ENCODE measurements around the gene RBFOX1. TPM values are rescaled to one million over a fixed set of nuclear protein-coding genes. Genes with fewer than 3 reads are reported as not detected.

Gene RBFOX1
- total and polyA plus RNA-seq, 9 donors, result 0.28 to 2.6 (median 0.48) TPM; not detected in 2

GRCh38 chr16:7338826-7339225 lies 6.2 kb downstream of the RBFOX1 start:
- Histone ChIP-seq H3K9me3 (no peaks in the 10 kb centered on the region), H3K4me1 (ENCODE audit: insufficient read depth) (peaks cover 7% of the 10 kb centered on the region), H3K36me3 (no peaks in the 10 kb centered on the region), H3K27me3 (no peaks in the 10 kb centered on the region), H3K4me3 (no peak overlapping the region), H3K27ac (no peak overlapping the region)
- intact Hi-C loops (cut with DNase I), result no loop called here
- WGBS, 3 donors, result 78 to 85% (median 80%) methylated on average over 4 of the region's 4 CpGs
- TF ChIP-seq EP300 (IDR thresholded peaks at IDR 0.05), result no peak
- TF ChIP-seq CTCF (IDR thresholded peaks at IDR 0.05), result no peak
- no peak for TF ChIP-seq POLR2A (IDR thresholded peaks at IDR 0.05)
- no peak for DNase-seq

GRCh38 chr16:7339700-7340099 lies 7.1 kb downstream of the RBFOX1 start:
- intact Hi-C loops (cut with DNase I), result no loop called here
- H3K27me3 ChIP-seq, result no peaks in the 10 kb centered on the region
- peaks cover 6% of the 10 kb centered on the region for H3K4me1 ChIP-seq (ENCODE audit: insufficient read depth)
- 100% methylated on average over 1 of the region's 1 CpG for WGBS, 3 donors
- DNase-seq, result no peak
- no peak overlapping the region for H3K27ac ChIP-seq
- H3K9me3 ChIP-seq, result no peaks in the 10 kb centered on the region
- H3K36me3 ChIP-seq, result no peaks in the 10 kb centered on the region
- H3K4me3 ChIP-seq, result no peak overlapping the region
- TF ChIP-seq CTCF (IDR thresholded peaks at IDR 0.05) (no peak), POLR2A (IDR thresholded peaks at IDR 0.05) (no peak), EP300 (IDR thresholded peaks at IDR 0.05) (no peak)

GRCh38 chr16:7340938-7341337 lies 8.3 kb downstream of the RBFOX1 start:
- no peak for DNase-seq
- Histone ChIP-seq H3K4me1 (ENCODE audit: insufficient read depth) (peaks cover 3% of the 10 kb centered on the region), H3K27me3 (no peaks in the 10 kb centered on the region), H3K4me3 (no peak overlapping the region), H3K9me3 (no peaks in the 10 kb centered on the region), H3K36me3 (no peaks in the 10 kb centered on the region), H3K27ac (no peak overlapping the region)
- intact Hi-C loops (cut with DNase I), result no loop called here
- 40 to 55% (median 54%) methylated on average over 5 of the region's 5 CpGs for WGBS, 3 donors
- TF ChIP-seq POLR2A (IDR thresholded peaks at IDR 0.05) (no peak), CTCF (IDR thresholded peaks at IDR 0.05) (no peak), EP300 (IDR thresholded peaks at IDR 0.05) (no peak)

GRCh38 chr16:7342598-7342997 lies 10.0 kb downstream of the RBFOX1 start:
- H3K27ac ChIP-seq, result no peak overlapping the region
- H3K4me1 ChIP-seq (ENCODE audit: insufficient read depth), result no peaks in the 10 kb centered on the region
- TF ChIP-seq EP300 (IDR thresholded peaks at IDR 0.05) (no peak), CTCF (IDR thresholded peaks at IDR 0.05) (no peak), POLR2A (IDR thresholded peaks at IDR 0.05) (no peak)
- 78 to 89% (median 83%) methylated on average over 4 of the region's 4 CpGs for WGBS, 3 donors
- no peak overlapping the region for H3K4me3 ChIP-seq
- DNase-seq, result no peak
- no peaks in the 10 kb centered on the region for H3K27me3 ChIP-seq
- H3K9me3 ChIP-seq, result no peaks in the 10 kb centered on the region
- intact Hi-C loops (cut with DNase I), result no loop called here
- no peaks in the 10 kb centered on the region for H3K36me3 ChIP-seq

GRCh38 chr16:7343243-7343642 lies 10.6 kb downstream of the RBFOX1 start:
- WGBS, 3 donors, result 13 to 37% (median 17%) methylated on average over 6 of the region's 6 CpGs
- no peaks in the 10 kb centered on the region for H3K36me3 ChIP-seq
- no peak overlapping the region for H3K27ac ChIP-seq
- H3K9me3 ChIP-seq, result no peaks in the 10 kb centered on the region
- TF ChIP-seq CTCF (IDR thresholded peaks at IDR 0.05) (no peak), EP300 (IDR thresholded peaks at IDR 0.05) (no peak), POLR2A (IDR thresholded peaks at IDR 0.05) (no peak)
- H3K4me3 ChIP-seq, result no peak overlapping the region
- no peaks in the 10 kb centered on the region for H3K4me1 ChIP-seq (ENCODE audit: insufficient read depth)
- no peak for DNase-seq
- intact Hi-C loops (cut with DNase I), result no loop called here
- H3K27me3 ChIP-seq, result no peaks in the 10 kb centered on the region

Data from ovary (tissue), 9 donors.